CD4-positive, alpha-beta T cell (primary cell): ENCODE data around the gene RXRG. TPM values are rescaled to one million over a fixed set of nuclear protein-coding genes. Genes with fewer than 3 reads are reported as not detected.

Experiments used
- ATAC-seq: fragments of 200-7000 bp; cut with Tn5 transposase; one replicate; pipeline ENCODE4 v1.10.0; 2022; ENCODE audit warnings: mild to moderate bottlenecking; ENCODE audit not compliant: poor library complexity
- CTCF ChIA-PET: fragments of 350-600 bp; sonication (Branson Sonifier 250); formaldehyde crosslinking; loops from one replicate; lab custom pipeline; 2021; ENCODE audit warnings: antibody characterized with exemption, inconsistent platforms; lab: Charles Lee
- POLR2A ChIA-PET: fragments of 350-600 bp; sonication (Branson Sonifier 250); formaldehyde crosslinking; loops from one replicate; lab custom pipeline; 2021; ENCODE audit warnings: antibody characterized with exemption, inconsistent platforms; lab: Charles Lee
- DNase-seq, 14 experiments: peaks; one replicate each; pipeline ENCODE4 v3.0.0-alpha.2; 2013 to 2020; ENCODE audit warnings: mixed read lengths in 2 of 14
- H3K27ac ChIP-seq, 2 donors: one replicate each; pipeline versions ENCODE4 v1.5.1 to v1.7.0; 2013; ENCODE audit warnings: low read length in 2 of 2, low read depth in 1 of 2, mild to moderate bottlenecking in 1 of 2
- H3K27me3 ChIP-seq, 2 experiments: 1 replicate in 1 of 2; 2 replicates in 1 of 2; pipeline versions ENCODE4 v1.6.1 to v1.7.0; 2013; ENCODE audit warnings: low read length in 2 of 2, control low read depth in 1 of 2, mild to moderate bottlenecking in 1 of 2, moderate library complexity in 1 of 2; ENCODE audit not compliant: insufficient read depth in 2 of 2, control insufficient read depth in 1 of 2
- H3K36me3 ChIP-seq: one replicate; pipeline ENCODE4 v1.6.1; 2013; ENCODE audit warnings: low read length, control low read depth; ENCODE audit not compliant: insufficient read depth
- H3K4me1 ChIP-seq: one replicate; pipeline ENCODE4 v1.6.1; 2013; ENCODE audit warnings: low read length, control low read depth; ENCODE audit not compliant: insufficient read depth
- H3K4me3 ChIP-seq: one replicate; pipeline ENCODE4 v1.5.1; 2013; ENCODE audit warnings: mild to moderate bottlenecking, low read length, moderate library complexity
- H3K9me3 ChIP-seq, 2 experiments: 1 replicate in 1 of 2; 2 replicates in 1 of 2; pipeline versions ENCODE4 v1.6.1 to v1.7.0; 2013; ENCODE audit warnings: low read length in 2 of 2, mild to moderate bottlenecking in 2 of 2, control low read depth in 1 of 2, moderate library complexity in 1 of 2; ENCODE audit not compliant: control insufficient read depth in 1 of 2, insufficient read depth in 1 of 2
- H3K27ac Mint-ChIP-seq: one replicate; pipeline ENCODE4 v1.8.0; 2020; ENCODE audit warnings: mixed read lengths
- H3K27me3 Mint-ChIP-seq: one replicate; pipeline ENCODE4 v1.8.0; 2021; ENCODE audit warnings: mixed read lengths
- H3K36me3 Mint-ChIP-seq: one replicate; pipeline ENCODE4 v1.8.0; 2021; ENCODE audit warnings: low read depth, mixed read lengths
- H3K4me1 Mint-ChIP-seq: one replicate; pipeline ENCODE4 v1.8.0; 2021; ENCODE audit warnings: low read depth, mixed read lengths
- H3K4me3 Mint-ChIP-seq: one replicate; pipeline ENCODE4 v1.8.0; 2020; ENCODE audit warnings: mild to moderate bottlenecking, mixed read lengths
- H3K9me3 Mint-ChIP-seq: one replicate; pipeline ENCODE4 v1.8.0; 2020; ENCODE audit warnings: mixed read lengths
- intact Hi-C, 2 experiments: fragments of 100-400 bp; cut with DNase I in 1 of 2; cut with micrococcal nuclease in 1 of 2; formaldehyde crosslinking; loops; one replicate each; pipeline versions ENCODE4 v1.15.1 to v1.9.0; 2023 to 2025; cut with DNase I, micrococcal nuclease
- total RNA-seq, 174 experiments: library from RNA in 2 of 174; stranded (reverse) in 2 of 174; gene quantifications; one replicate each; pipeline ENCODE4 v1.2.3 and lab custom pipeline; 2021 to 2026
- TF ChIP-seq, protein P1 (sequence below): fragments of 200-600 bp; IDR thresholded peaks from one replicate; pipeline ENCODE4 v1.8.0; 2022; ENCODE audit warnings: antibody characterized with exemption, mild to moderate bottlenecking

The RXRG gene
- total RNA-seq, 2 experiments from 2014 or later = not detected

DNA sequence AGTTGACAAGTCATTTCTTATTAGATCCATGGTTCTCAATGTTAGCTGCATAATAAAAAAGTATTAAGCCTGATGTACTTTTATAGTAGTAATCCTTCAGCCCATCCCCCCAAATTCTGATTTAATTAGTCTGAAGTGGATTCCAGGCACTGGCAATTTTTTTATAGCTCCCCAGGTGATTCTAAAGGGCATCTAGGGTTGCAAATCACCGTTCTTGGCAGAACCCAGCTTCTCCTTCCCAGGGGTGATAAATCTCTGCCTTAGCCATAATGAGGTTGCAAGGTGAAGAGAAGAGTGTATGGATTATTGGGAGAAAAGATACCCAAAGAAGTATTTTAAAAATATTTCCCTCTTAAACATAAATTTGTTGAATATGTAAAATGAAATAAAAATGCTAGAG is 43.0 kb upstream of the RXRG start:
- TF ChIP-seq, protein P1, sequence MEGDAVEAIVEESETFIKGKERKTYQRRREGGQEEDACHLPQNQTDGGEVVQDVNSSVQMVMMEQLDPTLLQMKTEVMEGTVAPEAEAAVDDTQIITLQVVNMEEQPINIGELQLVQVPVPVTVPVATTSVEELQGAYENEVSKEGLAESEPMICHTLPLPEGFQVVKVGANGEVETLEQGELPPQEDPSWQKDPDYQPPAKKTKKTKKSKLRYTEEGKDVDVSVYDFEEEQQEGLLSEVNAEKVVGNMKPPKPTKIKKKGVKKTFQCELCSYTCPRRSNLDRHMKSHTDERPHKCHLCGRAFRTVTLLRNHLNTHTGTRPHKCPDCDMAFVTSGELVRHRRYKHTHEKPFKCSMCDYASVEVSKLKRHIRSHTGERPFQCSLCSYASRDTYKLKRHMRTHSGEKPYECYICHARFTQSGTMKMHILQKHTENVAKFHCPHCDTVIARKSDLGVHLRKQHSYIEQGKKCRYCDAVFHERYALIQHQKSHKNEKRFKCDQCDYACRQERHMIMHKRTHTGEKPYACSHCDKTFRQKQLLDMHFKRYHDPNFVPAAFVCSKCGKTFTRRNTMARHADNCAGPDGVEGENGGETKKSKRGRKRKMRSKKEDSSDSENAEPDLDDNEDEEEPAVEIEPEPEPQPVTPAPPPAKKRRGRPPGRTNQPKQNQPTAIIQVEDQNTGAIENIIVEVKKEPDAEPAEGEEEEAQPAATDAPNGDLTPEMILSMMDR = no peak
- H3K4me3 Mint-ChIP-seq = no peak overlapping the region
- H3K27ac Mint-ChIP-seq = no peak overlapping the region
- H3K27me3 Mint-ChIP-seq = peaks cover 42% of the 10 kb centered on the region
- no peaks in the 10 kb centered on the region for H3K9me3 Mint-ChIP-seq
- Histone ChIP-seq H3K9me3 (no peaks in the 10 kb centered on the region), H3K4me1 (no peaks in the 10 kb centered on the region), H3K27ac (no peak overlapping the region), H3K36me3 (no peaks in the 10 kb centered on the region), H3K4me3 (no peak overlapping the region), H3K27me3 (no peaks in the 10 kb centered on the region)
- intact Hi-C loops = no loop called here
- no peak for ATAC-seq
- no peaks in the 10 kb centered on the region for H3K4me1 Mint-ChIP-seq
- no peak for DNase-seq
- ChIA-PET POLR2A (interaction anchor here (0.7 kb wide), 1 partner anchor 18 kb away, joined by 3 read pairs; no protein-coding TSS in a partner anchor), CTCF (no interaction called here)
- no peaks in the 10 kb centered on the region for H3K36me3 Mint-ChIP-seq

DNA sequence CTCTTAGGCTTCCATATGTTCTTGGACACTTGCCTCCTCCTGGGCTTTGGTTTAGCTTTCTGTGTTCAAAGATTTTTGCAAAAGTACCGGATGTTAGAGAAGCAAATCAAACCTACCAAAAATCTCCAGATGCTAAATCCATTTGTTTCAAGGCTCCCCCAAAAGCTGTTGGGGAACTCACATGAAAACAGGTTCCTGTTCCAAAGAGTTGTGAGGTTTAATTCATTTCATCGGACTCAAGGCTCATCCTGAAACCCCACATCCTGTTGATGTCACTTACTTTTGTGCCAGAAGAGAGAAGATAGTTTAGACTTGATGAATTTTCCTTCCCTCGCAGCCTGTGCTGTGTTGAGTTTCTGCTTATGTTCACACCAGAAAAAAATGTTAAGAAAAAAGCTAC is 41.7 kb upstream of the RXRG start:
- Mint-ChIP-seq H3K27me3 (peaks cover 35% of the 10 kb centered on the region), H3K27ac (no peak overlapping the region), H3K4me3 (no peak overlapping the region), H3K4me1 (peaks cover 6% of the 10 kb centered on the region), H3K36me3 (no peaks in the 10 kb centered on the region), H3K9me3 (no peaks in the 10 kb centered on the region)
- no peak overlapping the region for H3K27ac ChIP-seq
- CTCF ChIA-PET = no interaction called here
- ATAC-seq (no peak), DNase-seq (no peak)
- TF ChIP-seq, protein P1 = no peak
- POLR2A ChIA-PET = no interaction called here
- peaks cover 4% of the 10 kb centered on the region for H3K4me1 ChIP-seq
- H3K9me3 ChIP-seq = no peaks in the 10 kb centered on the region
- H3K4me3 ChIP-seq = no peak overlapping the region
- intact Hi-C loops = no loop called here
- no peaks in the 10 kb centered on the region for H3K36me3 ChIP-seq
- no peaks in the 10 kb centered on the region for H3K27me3 ChIP-seq

DNA sequence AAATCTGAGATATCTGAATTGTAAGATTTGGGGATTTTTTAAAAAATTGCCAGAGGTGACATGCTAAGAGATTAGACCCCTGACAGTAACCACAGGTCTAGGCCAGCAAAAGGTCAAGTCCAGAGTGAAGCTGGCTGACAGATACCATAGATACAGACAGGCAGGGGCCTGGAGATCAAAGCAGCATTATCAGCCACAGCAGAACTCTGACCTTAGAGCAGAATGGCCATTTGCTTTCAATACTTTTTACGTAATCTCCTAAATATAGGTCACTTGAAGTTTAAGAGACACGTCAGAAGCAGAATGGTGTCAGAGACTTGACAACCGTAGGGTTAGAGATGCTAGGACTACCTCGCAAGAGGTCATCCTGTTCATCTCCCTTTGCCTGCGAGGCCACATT is 40.8 kb upstream of the RXRG start:
- H3K4me3 Mint-ChIP-seq = no peak overlapping the region
- Histone ChIP-seq H3K27me3 (no peaks in the 10 kb centered on the region), H3K27ac (no peak overlapping the region), H3K4me3 (no peak overlapping the region), H3K36me3 (no peaks in the 10 kb centered on the region), H3K9me3 (no peaks in the 10 kb centered on the region), H3K4me1 (peaks cover 4% of the 10 kb centered on the region)
- DNase-seq (no peak), ATAC-seq (no peak)
- TF ChIP-seq, protein P1 = no peak
- no peaks in the 10 kb centered on the region for H3K36me3 Mint-ChIP-seq
- H3K4me1 Mint-ChIP-seq = peaks cover 6% of the 10 kb centered on the region
- peaks cover 30% of the 10 kb centered on the region for H3K27me3 Mint-ChIP-seq
- CTCF ChIA-PET = no interaction called here
- intact Hi-C loops = no loop called here
- no peak overlapping the region for H3K27ac Mint-ChIP-seq
- H3K9me3 Mint-ChIP-seq = no peaks in the 10 kb centered on the region
- POLR2A ChIA-PET = no interaction called here
